GM12878 (cell line): ENCODE measurements around the gene IZUMO1. TPM values are rescaled to one million over a fixed set of nuclear protein-coding genes. Genes with fewer than 3 reads are reported as not detected.

Experiments
- ATAC-seq: fragments of 200-7000 bp; cut with Tn5 transposase; 3 replicates; pipeline ENCODE4 v1.9.1; 2020; ENCODE audit warnings: mild to moderate bottlenecking, moderate library complexity
- BruUV-seq: library from RNA; stranded (reverse); fragments of 400-500 nt; replicated peaks from 2 replicates; lab custom pipeline; 2021; lab: Mats Ljungman, UMichigan
- CTCF ChIA-PET: fragments of 300-600 bp; sonication (Branson Sonifier 250); formaldehyde crosslinking; extraction: SDS; loops from one replicate; lab custom pipeline; 2021; ENCODE audit warnings: inconsistent platforms; lab: Yijun Ruan, JAX
- POLR2A ChIA-PET: fragments of 350-600 bp; formaldehyde crosslinking; extraction: SDS; loops from one replicate; lab custom pipeline; 2021; ENCODE audit warnings: inconsistent platforms; lab: Charles Lee
- RAD21 ChIA-PET: fragments of 300-600 bp; sonication (Branson Sonifier 250); formaldehyde crosslinking; loops from one replicate; lab custom pipeline; 2023; ENCODE audit warnings: antibody characterized with exemption; ENCODE audit not compliant: unreplicated experiment; lab: Charles Lee
- SMC1A ChIA-PET: fragments of 300-600 bp; sonication (Branson Sonifier 250); formaldehyde crosslinking; loops from one replicate; lab custom pipeline; 2023; ENCODE audit not compliant: unreplicated experiment, uncharacterized antibody; lab: Charles Lee
- DNase-seq: peaks from one replicate; pipeline ENCODE4 v3.0.0-alpha.2; 2011; ENCODE audit warnings: low read depth, low spot score
- FAIRE-seq: peaks from 3 replicates; lab custom pipeline; 2011; peaks lifted over from hg19 to GRCh38; lab: Jason Lieb, UNC
- H2AFZ ChIP-seq: 2 replicates; pipeline ENCODE4 v1.6.0; 2011; ENCODE audit warnings: low read depth, low read length, control low read depth; ENCODE audit not compliant: control insufficient read depth
- H3K27ac ChIP-seq: 2 replicates; pipeline ENCODE4 v1.5.1; 2011; ENCODE audit warnings: control low read depth; ENCODE audit not compliant: control insufficient read depth, insufficient read depth
- H3K27me3 ChIP-seq, 2 experiments: replicated peaks in 1 of 2; 2 replicates each; pipeline versions ENCODE4 v1.6.0 to v1.6.1; 2011; ENCODE audit warnings: low read length in 1 of 2; ENCODE audit not compliant: control insufficient read depth in 2 of 2, insufficient read depth in 2 of 2
- H3K36me3 ChIP-seq, 2 experiments: 2 replicates each; pipeline ENCODE4 v1.5.1; 2011; ENCODE audit warnings: low read length in 1 of 2; ENCODE audit not compliant: control insufficient read depth in 2 of 2, insufficient read depth in 2 of 2
- H3K4me1 ChIP-seq: 2 replicates; pipeline ENCODE4 v1.6.1; 2011; ENCODE audit warnings: mild to moderate bottlenecking, low read length, moderate library complexity, mixed read lengths; ENCODE audit not compliant: control insufficient read depth, insufficient read depth
- H3K4me2 ChIP-seq: 2 replicates; pipeline ENCODE4 v1.6.0; 2011; ENCODE audit warnings: control low read depth; ENCODE audit not compliant: control insufficient read depth, insufficient read depth
- H3K4me3 ChIP-seq: fragments of 200-600 bp; sonication (generic); 2 replicates; pipeline ENCODE4 v1.5.1; 2016
- H3K79me2 ChIP-seq: 2 replicates; pipeline ENCODE4 v1.6.0; 2011; ENCODE audit warnings: low read length; ENCODE audit not compliant: control insufficient read depth, insufficient read depth
- H3K9ac ChIP-seq: 2 replicates; pipeline ENCODE4 v1.8.0; 2011; ENCODE audit warnings: low read length, control low read depth, mixed read lengths; ENCODE audit not compliant: control insufficient read depth, insufficient read depth
- H3K9me3 ChIP-seq: replicated peaks from 3 replicates; pipeline ENCODE4 v1.5.1; 2011; ENCODE audit warnings: mild to moderate bottlenecking, low read length; ENCODE audit not compliant: control insufficient read depth, insufficient read depth
- H4K20me1 ChIP-seq: 2 replicates; pipeline ENCODE4 v1.6.0; 2011; ENCODE audit not compliant: control insufficient read depth, insufficient read depth
- BCL11A ChIP-seq: IDR thresholded peaks from 2 replicates; pipeline ENCODE4 v1.6.1; 2011; ENCODE audit warnings: low read depth, low read length
- CBX3 ChIP-seq: fragments of 200-600 bp; sonication (generic); IDR thresholded peaks from 2 replicates; pipeline ENCODE4 v1.6.1; 2016; ENCODE audit warnings: low read depth, borderline replicate concordance
- CREM ChIP-seq: IDR thresholded peaks from 2 replicates; pipeline ENCODE4 v1.6.1; 2014; ENCODE audit warnings: antibody characterized with exemption, low read depth
- IKZF1 ChIP-seq: fragments of 450-650 bp; conservative IDR thresholded peaks from 2 replicates; pipeline ENCODE4 v1.6.1; 2017; ENCODE audit warnings: antibody characterized with exemption, mild to moderate bottlenecking
- LARP7 ChIP-seq: fragments of 450-650 bp; IDR thresholded peaks from 2 replicates; pipeline ENCODE4 v1.6.1; 2017; ENCODE audit warnings: mild to moderate bottlenecking
- MEF2B ChIP-seq: fragments of 450-650 bp; IDR thresholded peaks from 2 replicates; pipeline ENCODE4 v1.6.1; 2018; ENCODE audit warnings: mild to moderate bottlenecking, moderate library complexity; ENCODE audit not compliant: partially characterized antibody, poor library complexity, severe bottlenecking
- NFIC ChIP-seq: IDR thresholded peaks from 2 replicates; pipeline ENCODE4 v1.6.1; 2012; ENCODE audit warnings: low read depth, mild to moderate bottlenecking, inconsistent platforms, low read length, moderate library complexity
- NR2C1 ChIP-seq: fragments of 450-650 bp; IDR thresholded peaks from 2 replicates; pipeline ENCODE4 v1.6.1; 2017; ENCODE audit warnings: antibody characterized with exemption, mild to moderate bottlenecking, moderate library complexity
- PAX5 ChIP-seq: IDR thresholded peaks from 2 replicates; pipeline ENCODE4 v1.6.1; 2011; ENCODE audit warnings: low read depth, low read length, borderline replicate concordance
- PAX8 ChIP-seq: fragments of 450-650 bp; IDR thresholded peaks from 2 replicates; pipeline ENCODE4 v1.6.1; 2017; ENCODE audit warnings: mild to moderate bottlenecking, moderate library complexity
- SMAD5 ChIP-seq: IDR thresholded peaks from 2 replicates; pipeline ENCODE4 v1.6.1; 2016; ENCODE audit warnings: antibody characterized with exemption, low read depth
- SP1 ChIP-seq: IDR thresholded peaks from one replicate; pipeline ENCODE4 v1.6.1; 2011; ENCODE audit warnings: low read depth, low read length
- SREBF2 ChIP-seq: IDR thresholded peaks from 2 replicates; pipeline ENCODE4 v1.6.1; 2012; ENCODE audit warnings: mild to moderate bottlenecking, low read length
- SUPT20H ChIP-seq: IDR thresholded peaks from 2 replicates; pipeline ENCODE4 v1.6.1; 2011; ENCODE audit warnings: low read depth, mild to moderate bottlenecking, low read length, moderate library complexity, borderline replicate concordance; ENCODE audit not compliant: control insufficient read depth
- TAF1 ChIP-seq: IDR thresholded peaks from 2 replicates; pipeline ENCODE4 v1.6.1; 2011; ENCODE audit warnings: mild to moderate bottlenecking, low read depth, low read length, borderline replicate concordance
- ZNF207 ChIP-seq: fragments of 450-650 bp; IDR thresholded peaks from 2 replicates; pipeline ENCODE4 v1.6.1; 2014; ENCODE audit warnings: antibody characterized with exemption, mild to moderate bottlenecking, borderline replicate concordance
- ZNF384 ChIP-seq: IDR thresholded peaks from 2 replicates; pipeline ENCODE4 v1.6.1; 2012; ENCODE audit warnings: low read depth, mild to moderate bottlenecking, low read length, improper control_type of control experiment, borderline replicate concordance
- ZNF622 ChIP-seq: fragments of 450-650 bp; IDR thresholded peaks from 2 replicates; pipeline ENCODE4 v1.6.1; 2017; ENCODE audit warnings: mild to moderate bottlenecking, inconsistent platforms
- WGBS: methylation state at CpG from one replicate; pipeline ENCODE4 v1.1.6; 2016; ENCODE audit warnings: low lambda C conversion rate; ENCODE audit not compliant: insufficient replicate concordance, insufficient coverage; ENCODE audit errors: missing lambda C conversion rate; 5-methylcytosine and 5-hydroxymethylcytosine counted together
- in situ Hi-C: fragments of 300-500 bp; cut with MboI; formaldehyde crosslinking; loops from 9 replicates; pipeline ENCODE4 v1.14.3; 2018; ENCODE audit warnings: mixed read lengths
- intact Hi-C: fragments of 100-400 bp; cut with micrococcal nuclease; formaldehyde crosslinking; loops from one replicate; pipeline ENCODE4 v1.14.2; 2022; ENCODE audit not compliant: unreplicated experiment
- polyA plus RNA-seq, 11 experiments: library from polyadenylated mRNA; depleted of rRNA in 4 of 11; unstranded in 6 of 11; stranded (reverse) in 5 of 11; fragments of >200 nt; fragmentation: Nextera tagmentation in 4 of 11; fragmentation: Illumina TruSeq in 1 of 11; extraction: Ambion mirVana in 4 of 11; extraction: Trizol in 1 of 11; gene quantifications; 1 replicate in 1 of 11; 2 replicates in 10 of 11; pipeline versions ENCODE4 v1.2.1 to v1.2.3, GENCODE V29; 2011 to 2016; ENCODE audit warnings: inconsistent platforms in 2 of 11, missing spikeins in 2 of 11, low read depth in 1 of 11
- total RNA-seq, 4 experiments: library from RNA; depleted of rRNA in 3 of 4; stranded (reverse); fragments of >200 nt in 3 of 4; fragmentation: Illumina TruSeq in 1 of 4; extraction: Trizol in 1 of 4; gene quantifications; 2 replicates each; pipeline versions ENCODE4 v1.2.1 to v1.2.3, GENCODE V29; 2013 to 2021
- TF ChIP-seq, protein P1 (sequence below): IDR thresholded peaks from 2 replicates; pipeline ENCODE4 v1.6.1; 2012; ENCODE audit warnings: low read length, inconsistent platforms
- TF ChIP-seq, protein P2 (sequence below): fragments of 450-650 bp; IDR thresholded peaks from 2 replicates; pipeline ENCODE4 v1.6.1; 2017; ENCODE audit warnings: mild to moderate bottlenecking

Gene IZUMO1
- total and polyA plus RNA-seq, 10 of the 15 experiments (the other 5 are each of a cell fraction or from before 2014, with no cell fraction given): not detected

DNA sequence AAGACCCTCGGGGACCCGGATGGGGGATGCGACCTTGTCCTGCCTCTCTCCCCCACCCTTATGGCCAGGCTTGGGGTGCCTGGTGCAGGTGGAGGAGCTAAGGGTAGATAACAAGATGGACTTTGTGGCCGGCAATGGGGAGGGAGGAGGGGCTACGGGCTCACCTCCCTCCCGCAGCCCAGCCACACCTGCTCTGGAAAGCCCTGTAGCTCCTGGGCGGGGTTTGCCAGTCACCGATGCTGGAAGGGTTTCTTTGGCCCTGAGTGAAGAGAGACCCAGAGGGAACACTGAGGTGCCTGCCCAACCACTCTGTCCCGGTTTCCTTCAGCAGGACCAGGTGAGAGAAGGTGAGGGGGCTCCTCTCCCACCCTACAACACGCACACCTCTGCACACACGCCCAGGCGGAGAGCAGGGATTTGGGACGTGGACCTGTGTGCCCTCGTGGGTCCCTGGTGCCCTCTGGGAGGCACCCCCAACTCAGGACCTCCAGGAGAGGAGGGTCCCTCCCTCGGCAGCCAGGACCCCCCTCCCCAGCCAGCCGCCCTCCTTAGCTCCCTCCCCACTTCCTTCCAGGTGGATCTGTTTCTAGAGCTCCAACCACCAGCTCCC, 50.9 kb downstream of the IZUMO1 start, which contains the start of gene FUT2:
TSS of gene FUT2 (plus strand) at position 229 of the 610 bp plus-strand sequence. CDS start 6,986 bp downstream, outside the sequence.
- H3K4me3 ChIP-seq: no peak within 1 kb of the TSS
- no peaks in the 10 kb centered on the region for H4K20me1 ChIP-seq
- no peaks in the 10 kb centered on the region for H3K9me3 ChIP-seq
- ChIA-PET SMC1A (no interaction called here), RAD21 (interaction anchor here (1.3 kb wide), 1 partner anchor 147 kb away, joined by 3 read pairs; no protein-coding TSS in a partner anchor), POLR2A (no interaction called here), CTCF (interaction anchor here (1.1 to 1.2 kb wide), 2 partner anchors 9 to 146 kb away, joined by 3 to 4 read pairs; no protein-coding TSS in a partner anchor)
- no peak within 1 kb of the TSS for H3K27ac ChIP-seq
- no peaks in the 10 kb centered on the region for H3K79me2 ChIP-seq
- H3K4me2 ChIP-seq: no peak within 1 kb of the TSS
- in situ Hi-C loops: no loop called here
- no TSS peak for BruUV-seq
- no peaks in the 10 kb centered on the region; the same call in 1 of the 2 replicates for H3K4me1 ChIP-seq
- WGBS: 24% methylated on average over 15 of the region's 16 CpGs
- TF ChIP-seq TAF1 (no peak), SP1 (no peak), SMAD5 (no peak), PAX5 (no peak), LARP7 (no peak), PAX8 (no peak), NFIC (no peak), SREBF2 (no peak), SUPT20H (no peak), CBX3 (no peak), BCL11A (no peak), NR2C1 (no peak), IKZF1 (no peak), ZNF622 (no peak), CREM (no peak), MEF2B (no peak), ZNF384 (no peak), ZNF207 (no peak)
- TF ChIP-seq, protein P1, sequence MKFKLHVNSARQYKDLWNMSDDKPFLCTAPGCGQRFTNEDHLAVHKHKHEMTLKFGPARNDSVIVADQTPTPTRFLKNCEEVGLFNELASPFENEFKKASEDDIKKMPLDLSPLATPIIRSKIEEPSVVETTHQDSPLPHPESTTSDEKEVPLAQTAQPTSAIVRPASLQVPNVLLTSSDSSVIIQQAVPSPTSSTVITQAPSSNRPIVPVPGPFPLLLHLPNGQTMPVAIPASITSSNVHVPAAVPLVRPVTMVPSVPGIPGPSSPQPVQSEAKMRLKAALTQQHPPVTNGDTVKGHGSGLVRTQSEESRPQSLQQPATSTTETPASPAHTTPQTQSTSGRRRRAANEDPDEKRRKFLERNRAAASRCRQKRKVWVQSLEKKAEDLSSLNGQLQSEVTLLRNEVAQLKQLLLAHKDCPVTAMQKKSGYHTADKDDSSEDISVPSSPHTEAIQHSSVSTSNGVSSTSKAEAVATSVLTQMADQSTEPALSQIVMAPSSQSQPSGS: no peak
- TF ChIP-seq, protein P2, sequence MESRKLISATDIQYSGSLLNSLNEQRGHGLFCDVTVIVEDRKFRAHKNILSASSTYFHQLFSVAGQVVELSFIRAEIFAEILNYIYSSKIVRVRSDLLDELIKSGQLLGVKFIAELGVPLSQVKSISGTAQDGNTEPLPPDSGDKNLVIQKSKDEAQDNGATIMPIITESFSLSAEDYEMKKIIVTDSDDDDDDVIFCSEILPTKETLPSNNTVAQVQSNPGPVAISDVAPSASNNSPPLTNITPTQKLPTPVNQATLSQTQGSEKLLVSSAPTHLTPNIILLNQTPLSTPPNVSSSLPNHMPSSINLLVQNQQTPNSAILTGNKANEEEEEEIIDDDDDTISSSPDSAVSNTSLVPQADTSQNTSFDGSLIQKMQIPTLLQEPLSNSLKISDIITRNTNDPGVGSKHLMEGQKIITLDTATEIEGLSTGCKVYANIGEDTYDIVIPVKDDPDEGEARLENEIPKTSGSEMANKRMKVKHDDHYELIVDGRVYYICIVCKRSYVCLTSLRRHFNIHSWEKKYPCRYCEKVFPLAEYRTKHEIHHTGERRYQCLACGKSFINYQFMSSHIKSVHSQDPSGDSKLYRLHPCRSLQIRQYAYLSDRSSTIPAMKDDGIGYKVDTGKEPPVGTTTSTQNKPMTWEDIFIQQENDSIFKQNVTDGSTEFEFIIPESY: no peak
- TF ChIP-seq, all 136 proteins: peak for 0
- peaks cover 0 to 2% of the 10 kb centered on the region in 2 experiments; a peak in 3 of 4 replicates for H3K27me3 ChIP-seq
- no peak for ATAC-seq
- H3K9ac ChIP-seq: no peak within 1 kb of the TSS
- H3K36me3 ChIP-seq: no peaks in the 10 kb centered on the region
- intact Hi-C loops: no loop called here
- no peak within 1 kb of the TSS for H2AFZ ChIP-seq
- no peak for DNase-seq
- no peak for FAIRE-seq
